Loucy (cell line): ENCODE measurements around the gene ZSWIM8.

Experiments
- EZH2phosphoT487 ChIP-seq: fragments of 200-600 bp; IDR thresholded peaks from 2 replicates; pipeline ENCODE4 v1.6.1; 2018; ENCODE audit warnings: antibody characterized with exemption, mild to moderate bottlenecking, moderate library complexity, borderline replicate concordance
- TF ChIP-seq, protein P1 (sequence below): fragments of 200-600 bp; sonication (generic); conservative IDR thresholded peaks from 2 replicates; pipeline ENCODE4 v1.5.1; 2014; ENCODE audit warnings: mild to moderate bottlenecking, antibody characterized with exemption, low read length

GRCh38 chr10:73809061-73809818 lies 23.8 kb downstream of the ZSWIM8 start:
- TF ChIP-seq, protein P1, sequence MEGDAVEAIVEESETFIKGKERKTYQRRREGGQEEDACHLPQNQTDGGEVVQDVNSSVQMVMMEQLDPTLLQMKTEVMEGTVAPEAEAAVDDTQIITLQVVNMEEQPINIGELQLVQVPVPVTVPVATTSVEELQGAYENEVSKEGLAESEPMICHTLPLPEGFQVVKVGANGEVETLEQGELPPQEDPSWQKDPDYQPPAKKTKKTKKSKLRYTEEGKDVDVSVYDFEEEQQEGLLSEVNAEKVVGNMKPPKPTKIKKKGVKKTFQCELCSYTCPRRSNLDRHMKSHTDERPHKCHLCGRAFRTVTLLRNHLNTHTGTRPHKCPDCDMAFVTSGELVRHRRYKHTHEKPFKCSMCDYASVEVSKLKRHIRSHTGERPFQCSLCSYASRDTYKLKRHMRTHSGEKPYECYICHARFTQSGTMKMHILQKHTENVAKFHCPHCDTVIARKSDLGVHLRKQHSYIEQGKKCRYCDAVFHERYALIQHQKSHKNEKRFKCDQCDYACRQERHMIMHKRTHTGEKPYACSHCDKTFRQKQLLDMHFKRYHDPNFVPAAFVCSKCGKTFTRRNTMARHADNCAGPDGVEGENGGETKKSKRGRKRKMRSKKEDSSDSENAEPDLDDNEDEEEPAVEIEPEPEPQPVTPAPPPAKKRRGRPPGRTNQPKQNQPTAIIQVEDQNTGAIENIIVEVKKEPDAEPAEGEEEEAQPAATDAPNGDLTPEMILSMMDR, result no peak
- no peak for TF ChIP-seq EZH2phosphoT487
